Lower lobe of right lung (tissue), 2 donors: ENCODE measurements around the gene AKT3. TPM values are rescaled to one million over a fixed set of nuclear protein-coding genes. Genes with fewer than 3 reads are reported as not detected.

Experiments
- ATAC-seq, 2 donors: fragments of 200-7000 bp; cut with Tn5 transposase; one replicate each; pipeline ENCODE4 v1.9.1; 2020 to 2022; ENCODE audit warnings: mild to moderate bottlenecking in 2 of 2, moderate library complexity in 2 of 2
- DNase-seq: peaks from one replicate; pipeline ENCODE4 v3.0.0-alpha.2; 2020
- H3K27ac ChIP-seq: fragments of 200-600 bp; one replicate; pipeline ENCODE4 v1.8.0; 2022
- H3K27me3 ChIP-seq: fragments of 200-600 bp; one replicate; pipeline ENCODE4 v1.8.0; 2022; ENCODE audit warnings: low read depth
- H3K36me3 ChIP-seq: fragments of 200-600 bp; one replicate; pipeline ENCODE4 v1.8.0; 2022; ENCODE audit warnings: mild to moderate bottlenecking
- H3K4me1 ChIP-seq: fragments of 200-600 bp; one replicate; pipeline ENCODE4 v1.8.0; 2022
- H3K4me3 ChIP-seq: fragments of 200-600 bp; one replicate; pipeline ENCODE4 v1.8.0; 2022; ENCODE audit warnings: mild to moderate bottlenecking
- H3K9me3 ChIP-seq: fragments of 200-600 bp; one replicate; pipeline ENCODE4 v1.8.0; 2022
- intact Hi-C: fragments of 100-400 bp; cut with DNase I; formaldehyde crosslinking; loops from one replicate; pipeline ENCODE4 v1.11.0; 2022
- total RNA-seq: library from RNA; stranded (reverse); fragmentation: NEBNext Ultra II Directional; extraction: Animal tissue kit (Norgen Biotek cat#: 25700); gene quantifications from one replicate; pipeline ENCODE4 v1.2.1, GENCODE V29; 2021
- TF ChIP-seq, protein P1 (sequence below): fragments of 200-600 bp; IDR thresholded peaks from one replicate; pipeline ENCODE4 v1.8.0; 2022; ENCODE audit warnings: antibody characterized with exemption, mild to moderate bottlenecking
- donor health status: DM: no; HTN: yes; CAD: no; lungs with severe emphysema.

Gene AKT3
- total RNA-seq, 1 donor from 2014 or later, result 52.5 TPM

DNA sequence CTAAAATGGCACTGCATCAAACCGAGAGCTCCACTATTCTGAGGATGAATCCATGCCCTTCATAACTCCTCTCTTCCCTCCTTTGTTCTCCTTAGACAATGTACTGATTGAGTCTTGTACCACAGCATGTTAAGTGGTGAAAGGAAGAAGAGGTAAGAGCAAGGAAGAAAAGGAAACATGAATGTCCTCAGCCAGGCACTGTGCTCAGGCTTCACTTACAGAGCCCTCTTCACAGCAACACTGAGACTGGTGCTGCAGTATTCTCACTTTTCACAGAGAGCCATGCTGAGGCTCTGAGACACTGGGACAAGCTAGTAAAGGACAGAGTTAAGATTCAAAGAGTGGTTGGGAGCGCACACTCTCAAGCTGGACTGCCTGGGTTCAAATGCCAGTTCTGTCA is 143.5 kb downstream of the AKT3 start:
- TF ChIP-seq, protein P1, sequence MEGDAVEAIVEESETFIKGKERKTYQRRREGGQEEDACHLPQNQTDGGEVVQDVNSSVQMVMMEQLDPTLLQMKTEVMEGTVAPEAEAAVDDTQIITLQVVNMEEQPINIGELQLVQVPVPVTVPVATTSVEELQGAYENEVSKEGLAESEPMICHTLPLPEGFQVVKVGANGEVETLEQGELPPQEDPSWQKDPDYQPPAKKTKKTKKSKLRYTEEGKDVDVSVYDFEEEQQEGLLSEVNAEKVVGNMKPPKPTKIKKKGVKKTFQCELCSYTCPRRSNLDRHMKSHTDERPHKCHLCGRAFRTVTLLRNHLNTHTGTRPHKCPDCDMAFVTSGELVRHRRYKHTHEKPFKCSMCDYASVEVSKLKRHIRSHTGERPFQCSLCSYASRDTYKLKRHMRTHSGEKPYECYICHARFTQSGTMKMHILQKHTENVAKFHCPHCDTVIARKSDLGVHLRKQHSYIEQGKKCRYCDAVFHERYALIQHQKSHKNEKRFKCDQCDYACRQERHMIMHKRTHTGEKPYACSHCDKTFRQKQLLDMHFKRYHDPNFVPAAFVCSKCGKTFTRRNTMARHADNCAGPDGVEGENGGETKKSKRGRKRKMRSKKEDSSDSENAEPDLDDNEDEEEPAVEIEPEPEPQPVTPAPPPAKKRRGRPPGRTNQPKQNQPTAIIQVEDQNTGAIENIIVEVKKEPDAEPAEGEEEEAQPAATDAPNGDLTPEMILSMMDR, result no peak
- intact Hi-C loops, result no loop called here
- Histone ChIP-seq H3K4me1 (no peaks in the 10 kb centered on the region), H3K4me3 (no peak overlapping the region), H3K9me3 (no peaks in the 10 kb centered on the region), H3K27me3 (no peaks in the 10 kb centered on the region), H3K36me3 (no peaks in the 10 kb centered on the region), H3K27ac (no peak overlapping the region)
- no peak for ATAC-seq
- DNase-seq, result no peak

DNA sequence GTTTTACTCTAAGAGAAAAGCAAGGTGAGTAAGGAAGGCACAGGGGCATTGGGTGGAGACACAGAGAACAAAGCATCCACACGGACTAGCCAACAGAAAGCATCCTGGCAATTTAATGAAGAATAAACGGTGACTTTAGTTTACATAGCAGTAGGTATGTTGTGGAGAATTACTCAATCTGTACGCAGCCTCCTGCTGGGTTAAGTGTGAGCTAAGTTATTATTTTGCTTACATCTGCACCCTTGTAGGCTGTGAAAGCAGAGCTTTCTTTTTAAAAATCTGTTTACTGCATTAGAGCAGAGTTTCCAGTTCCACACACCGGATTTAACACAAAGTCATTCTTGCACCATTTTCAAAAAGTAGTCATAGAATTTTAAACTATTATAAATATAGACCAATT is 144.5 kb downstream of the AKT3 start:
- intact Hi-C loops, result no loop called here
- no peaks in the 10 kb centered on the region for H3K36me3 ChIP-seq
- H3K27me3 ChIP-seq, result no peaks in the 10 kb centered on the region
- no peak overlapping the region for H3K27ac ChIP-seq
- no peak for DNase-seq
- no peak overlapping the region for H3K4me3 ChIP-seq
- TF ChIP-seq, protein P1, result no peak
- no peak for ATAC-seq
- H3K9me3 ChIP-seq, result no peaks in the 10 kb centered on the region
- no peaks in the 10 kb centered on the region for H3K4me1 ChIP-seq

DNA sequence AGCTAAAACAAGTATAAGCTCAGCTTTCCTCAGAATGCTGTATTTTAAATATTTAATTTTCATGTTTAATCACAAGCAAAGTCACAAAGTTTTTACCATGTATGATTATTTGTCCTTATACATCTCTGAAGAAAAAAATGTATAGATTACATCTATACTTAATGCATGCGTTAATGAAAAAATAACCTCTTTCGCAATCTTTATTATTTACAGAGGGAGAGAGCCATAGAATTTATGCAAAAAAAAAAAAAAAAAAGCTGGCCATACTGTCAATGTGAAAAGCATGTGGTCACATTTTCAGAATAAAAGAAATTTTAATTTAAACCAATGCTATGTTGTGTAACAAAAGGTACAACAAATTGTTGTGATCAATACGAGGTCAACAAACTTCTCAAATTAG is 148.2 kb downstream of the AKT3 start:
- no peaks in the 10 kb centered on the region for H3K36me3 ChIP-seq
- no peak for DNase-seq
- H3K9me3 ChIP-seq, result no peaks in the 10 kb centered on the region

DNA sequence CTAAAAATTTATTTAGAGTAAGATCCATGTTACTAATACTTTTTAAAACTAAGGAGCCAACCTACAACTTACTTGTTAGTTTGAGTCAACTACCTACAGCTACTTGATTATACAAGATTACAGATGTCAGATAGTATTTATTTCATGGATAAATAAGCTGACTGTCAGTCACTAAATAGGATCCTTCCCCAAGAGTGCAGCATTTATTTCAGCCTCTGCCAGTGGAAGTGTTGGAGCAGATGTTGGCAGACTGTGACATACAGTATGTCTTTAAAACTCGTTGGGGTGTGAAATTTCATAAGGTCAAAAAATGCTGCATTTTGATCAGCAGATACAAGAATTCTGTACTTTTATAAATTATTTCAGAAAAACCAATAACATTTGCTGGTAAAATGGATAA is 156.2 kb downstream of the AKT3 start:
- no peaks in the 10 kb centered on the region for H3K4me1 ChIP-seq
- no peaks in the 10 kb centered on the region for H3K9me3 ChIP-seq
- H3K4me3 ChIP-seq, result no peak overlapping the region
- intact Hi-C loops, result no loop called here
- H3K27ac ChIP-seq, result no peak overlapping the region
- DNase-seq (no peak), ATAC-seq (no peak)
- no peaks in the 10 kb centered on the region for H3K27me3 ChIP-seq
- TF ChIP-seq, protein P1, result no peak
- no peaks in the 10 kb centered on the region for H3K36me3 ChIP-seq

More for the DNA sequence above, 148.2 kb downstream of the AKT3 start:
- intact Hi-C loops, result no loop called here
- Histone ChIP-seq H3K4me3 (no peak overlapping the region), H3K27me3 (no peaks in the 10 kb centered on the region), H3K27ac (no peak overlapping the region), H3K4me1 (no peaks in the 10 kb centered on the region)
- ATAC-seq, result no peak
- TF ChIP-seq, protein P1, result no peak

DNA sequence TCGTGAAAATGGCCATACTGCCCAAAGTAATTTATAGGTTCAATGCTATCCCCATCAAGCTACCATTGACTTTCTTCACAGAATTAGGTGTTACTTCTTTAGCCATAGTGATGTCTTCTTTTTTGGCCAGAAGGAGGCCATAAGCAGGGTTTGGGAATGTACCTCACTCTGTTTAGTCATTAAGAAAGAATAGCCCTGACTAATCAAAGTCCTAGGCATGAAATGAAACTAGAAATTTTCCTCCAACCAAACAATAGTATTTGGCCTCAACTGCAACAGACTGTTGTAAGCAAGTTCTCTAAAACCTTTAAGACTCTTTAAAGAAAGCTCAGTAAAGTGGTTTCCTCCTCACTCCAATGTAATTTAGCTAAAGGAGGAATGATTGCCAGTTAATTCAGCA is 163.9 kb downstream of the AKT3 start:
- ATAC-seq (no peak), DNase-seq (no peak)
- H3K27me3 ChIP-seq, result no peaks in the 10 kb centered on the region
- H3K4me3 ChIP-seq, result no peak overlapping the region
- H3K4me1 ChIP-seq, result no peaks in the 10 kb centered on the region
- intact Hi-C loops, result no loop called here
- no peak overlapping the region for H3K27ac ChIP-seq
- H3K36me3 ChIP-seq, result no peaks in the 10 kb centered on the region
- H3K9me3 ChIP-seq, result no peaks in the 10 kb centered on the region
- TF ChIP-seq, protein P1, result no peak

DNA sequence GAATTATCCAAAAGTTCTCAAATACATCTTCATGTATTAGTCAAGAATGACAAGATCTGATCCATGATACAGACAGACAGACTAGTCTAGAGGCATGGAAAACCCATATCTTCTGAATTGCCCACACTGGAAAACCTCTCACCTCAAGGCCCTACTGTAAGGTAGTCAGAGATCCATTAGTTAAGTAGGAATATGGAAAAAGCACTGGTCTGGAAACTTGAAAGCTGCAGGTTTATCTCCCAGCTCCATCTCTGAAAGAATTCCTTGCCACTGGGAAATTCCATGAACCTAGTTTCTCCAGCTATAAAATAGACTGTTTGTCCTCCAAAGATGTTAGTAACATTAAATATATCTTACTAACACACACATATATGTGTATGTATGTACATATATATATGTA is 169.2 kb downstream of the AKT3 start:
- ATAC-seq (no peak), DNase-seq (no peak)
- Histone ChIP-seq H3K27me3 (no peaks in the 10 kb centered on the region), H3K27ac (no peak overlapping the region), H3K36me3 (peaks cover 3% of the 10 kb centered on the region), H3K4me3 (no peak overlapping the region), H3K9me3 (no peaks in the 10 kb centered on the region), H3K4me1 (no peaks in the 10 kb centered on the region)
- intact Hi-C loops, result no loop called here
- TF ChIP-seq, protein P1, result no peak
